ENCODE results near the gene TWF2.

The TWF2 gene

DNA sequence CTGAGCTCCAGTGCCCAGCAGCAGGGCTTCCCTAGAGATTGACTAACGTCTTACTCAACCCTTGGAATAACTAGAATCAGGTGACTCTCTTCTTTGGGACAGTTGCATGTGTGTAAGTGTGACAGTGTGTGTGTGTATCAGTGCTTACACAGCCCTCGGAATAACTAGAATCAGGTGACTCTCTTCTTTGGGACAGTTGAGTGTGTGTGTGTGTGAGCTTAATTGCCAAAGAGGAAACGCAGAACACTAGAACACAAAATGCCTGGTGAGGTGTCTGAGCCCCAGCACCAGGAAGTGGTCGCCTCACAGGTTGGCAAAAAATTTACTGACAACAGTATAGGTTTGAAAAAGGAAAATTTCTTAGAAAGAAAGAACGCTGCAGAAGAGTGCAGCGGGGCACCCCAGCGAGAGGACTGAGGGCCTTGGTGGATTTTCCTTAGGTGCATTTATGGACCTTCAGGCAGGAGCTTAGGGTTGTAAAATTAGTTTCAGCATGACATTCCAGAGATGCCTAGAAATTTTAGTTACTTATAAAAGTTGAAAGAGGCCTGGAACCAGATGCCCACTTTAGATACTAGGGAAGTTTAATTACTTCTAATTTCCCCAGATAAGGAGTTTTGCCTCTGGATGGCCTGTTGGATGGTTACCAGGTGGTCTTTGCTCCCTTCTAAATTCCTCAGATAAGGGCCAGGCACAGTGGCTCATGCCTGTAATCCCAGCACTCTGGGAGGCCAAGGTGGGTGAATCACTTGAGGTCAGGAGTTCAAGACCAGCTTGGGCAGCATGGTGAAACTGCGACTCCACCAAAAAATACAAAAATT, 43.2 kb upstream of the TWF2 start:
- no peak overlapping the region for H3K9ac ChIP-seq
- TF ChIP-seq CTCF (IDR thresholded peaks at IDR 0.05), result no peak
- H3K9me3 ChIP-seq (ENCODE audit: control insufficient read depth, low read length), result no peaks in the 10 kb centered on the region
- peaks cover 4% of the 10 kb centered on the region for H3K4me1 ChIP-seq
- H3K27me3 ChIP-seq (ENCODE audit: control insufficient read depth, insufficient read depth, low read length), result no peaks in the 10 kb centered on the region
- no peak overlapping the region for H3K27ac ChIP-seq
- H3K4me3 ChIP-seq (ENCODE audit: low read depth, low read length), result no peak overlapping the region
- no peak overlapping the region for H2AFZ ChIP-seq
- H3K36me3 ChIP-seq (ENCODE audit: control insufficient read depth, insufficient read depth, low read length), result no peaks in the 10 kb centered on the region
- no peak overlapping the region for H3K4me2 ChIP-seq (ENCODE audit: low read length)
- peaks cover 6% of the 10 kb centered on the region for H3K79me2 ChIP-seq

- Histone ChIP-seq H3K36me3 (ENCODE audit: control insufficient read depth, insufficient read depth, low read length) (no peaks in the 10 kb centered on the region), H3K4me3 (ENCODE audit: low read depth, low read length) (no peak overlapping the region), H3K9ac (no peak overlapping the region)
Observed at GRCh38 chr3:52280050-52280461, 41.1 kb upstream of the TWF2 start.

GRCh38 chr3:52279596-52279995, 40.6 kb upstream of the TWF2 start:
- Histone ChIP-seq H2AFZ (no peak overlapping the region), H3K4me2 (ENCODE audit: low read length) (peak overlapping the region; percentile 97), H3K27me3 (ENCODE audit: control insufficient read depth, insufficient read depth, low read length) (no peaks in the 10 kb centered on the region), H3K36me3 (ENCODE audit: control insufficient read depth, insufficient read depth, low read length) (no peaks in the 10 kb centered on the region), H3K4me3 (ENCODE audit: low read depth, low read length) (no peak overlapping the region), H3K79me2 (peaks cover 30% of the 10 kb centered on the region), H3K4me1 (peaks cover 11% of the 10 kb centered on the region), H3K27ac (no peak overlapping the region), H3K9me3 (ENCODE audit: control insufficient read depth, low read length) (no peaks in the 10 kb centered on the region), H3K9ac (no peak overlapping the region)
- no peak for TF ChIP-seq CTCF (IDR thresholded peaks at IDR 0.05)

More at GRCh38 chr3:52280050-52280461, 41.1 kb upstream of the TWF2 start:
- no peak for TF ChIP-seq CTCF (IDR thresholded peaks at IDR 0.05)
- H3K79me2 ChIP-seq, result peaks cover 25% of the 10 kb centered on the region
- H3K27me3 ChIP-seq (ENCODE audit: control insufficient read depth, insufficient read depth, low read length), result no peaks in the 10 kb centered on the region
- H2AFZ ChIP-seq, result no peak overlapping the region
- no peak overlapping the region for H3K4me2 ChIP-seq (ENCODE audit: low read length)
- H3K4me1 ChIP-seq, result peaks cover 11% of the 10 kb centered on the region
- no peak overlapping the region for H3K27ac ChIP-seq
- no peaks in the 10 kb centered on the region for H3K9me3 ChIP-seq (ENCODE audit: control insufficient read depth, low read length)

DNA sequence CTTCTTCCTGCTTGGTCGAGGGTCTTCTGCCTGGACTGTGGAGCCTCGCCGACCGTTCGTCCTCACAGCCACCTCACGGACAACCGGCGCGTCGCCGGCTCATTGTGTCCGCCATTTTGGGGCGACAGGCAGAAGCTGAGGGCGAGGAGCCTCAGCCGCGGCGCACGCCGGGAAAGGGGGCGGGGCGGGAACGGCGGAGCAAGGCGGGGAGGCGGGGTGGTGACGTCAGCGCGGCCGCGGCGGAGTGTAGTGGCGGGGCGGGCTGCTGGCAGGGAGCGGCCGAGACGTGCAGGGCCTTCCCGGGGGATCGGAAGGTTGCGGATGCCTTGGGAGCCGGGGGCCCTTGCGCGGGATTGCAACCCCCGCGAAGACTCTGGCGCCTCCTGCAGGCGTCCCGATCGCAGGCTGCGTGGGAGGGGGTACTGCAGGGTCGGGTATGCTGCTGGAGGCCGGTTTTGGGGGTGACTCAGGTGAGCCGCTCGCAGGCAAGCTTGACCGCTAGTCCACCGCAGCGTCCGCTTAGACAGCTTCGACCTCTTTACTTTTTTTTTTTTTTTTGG, 39.6 kb upstream of the TWF2 start, which contains the start of gene WDR82:
WDR82 (minus strand) TSS at position 140 of the 560 bp plus-strand sequence. CDS start 288 bp downstream, outside the sequence.
- H3K9me3 ChIP-seq (ENCODE audit: control insufficient read depth, low read length), result no peaks in the 10 kb centered on the region

More for the DNA sequence above, 39.6 kb upstream of the TWF2 start, which contains the start of gene WDR82:
- Histone ChIP-seq H3K27ac (peak within 1 kb of the TSS; percentile 96), H3K9ac (peak within 1 kb of the TSS; percentile 96), H3K36me3 (ENCODE audit: control insufficient read depth, insufficient read depth, low read length) (no peaks in the 10 kb centered on the region), H3K4me3 (ENCODE audit: low read depth, low read length) (peak within 1 kb of the TSS; percentile 95), H3K4me2 (ENCODE audit: low read length) (peak within 1 kb of the TSS; percentile 97), H3K4me1 (peaks cover 11% of the 10 kb centered on the region), H3K27me3 (ENCODE audit: control insufficient read depth, insufficient read depth, low read length) (no peaks in the 10 kb centered on the region), H2AFZ (peak within 1 kb of the TSS; percentile 85), H3K79me2 (peaks cover 40% of the 10 kb centered on the region)
- peak; percentile 40 for TF ChIP-seq CTCF (IDR thresholded peaks at IDR 0.05)
